Measurements from ENCODE around the gene CALN1. TPM values are rescaled to one million over a fixed set of nuclear protein-coding genes. Genes with fewer than 3 reads are reported as not detected.
"Not testable (repeated sequence)": the region's sequence is repeated elsewhere in the genome, so short reads cannot be mapped to it uniquely, and the experiment has no call there.

The CALN1 gene
- total and polyA plus RNA-seq, 2 experiments from 2014 or later, result 0.23 to 0.28 TPM

DNA sequence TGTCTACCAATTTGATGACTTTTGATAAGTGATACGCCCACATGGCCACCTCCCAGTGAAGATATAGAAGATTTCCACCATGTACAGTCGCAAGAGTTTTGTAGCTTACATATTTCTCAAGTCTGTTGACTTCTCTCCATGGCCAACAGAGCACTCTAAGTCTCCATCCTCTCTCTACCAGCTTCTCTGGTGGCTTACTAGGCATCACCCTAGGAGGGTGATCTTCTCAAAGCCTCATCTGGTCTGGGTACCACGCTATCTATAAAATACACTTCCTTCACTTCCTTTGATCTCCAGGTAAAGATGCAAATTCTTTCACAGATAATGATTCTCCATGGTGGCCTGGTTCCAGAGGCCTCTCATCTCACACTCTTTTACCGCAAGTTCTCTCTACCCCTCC lies 49.9 kb downstream of the CALN1 start:
- 87% methylated on average over 4 of the region's 4 CpGs for WGBS (ENCODE audit: low lambda C conversion rate, missing lambda C conversion rate)
- H3K4me2 ChIP-seq, result no peak overlapping the region
- H2AFZ ChIP-seq, result no peak overlapping the region
- no peaks in the 10 kb centered on the region for H3K9me2 ChIP-seq (replicated peaks; ENCODE audit: insufficient read depth)
- no peaks in the 10 kb centered on the region for H3K27me3 ChIP-seq
- H3K27ac ChIP-seq, result no peak overlapping the region
- no peaks in the 10 kb centered on the region for H3K79me2 ChIP-seq
- no peaks in the 10 kb centered on the region for H3K36me3 ChIP-seq (replicated peaks; ENCODE audit: insufficient read depth, low read depth)
- no peaks in the 10 kb centered on the region for H3K9me3 ChIP-seq (ENCODE audit: low read depth)
- DNase-seq (ENCODE audit: low spot score), result no peak
- H3K4me3 ChIP-seq, result no peak overlapping the region
- TF ChIP-seq, protein P1, sequence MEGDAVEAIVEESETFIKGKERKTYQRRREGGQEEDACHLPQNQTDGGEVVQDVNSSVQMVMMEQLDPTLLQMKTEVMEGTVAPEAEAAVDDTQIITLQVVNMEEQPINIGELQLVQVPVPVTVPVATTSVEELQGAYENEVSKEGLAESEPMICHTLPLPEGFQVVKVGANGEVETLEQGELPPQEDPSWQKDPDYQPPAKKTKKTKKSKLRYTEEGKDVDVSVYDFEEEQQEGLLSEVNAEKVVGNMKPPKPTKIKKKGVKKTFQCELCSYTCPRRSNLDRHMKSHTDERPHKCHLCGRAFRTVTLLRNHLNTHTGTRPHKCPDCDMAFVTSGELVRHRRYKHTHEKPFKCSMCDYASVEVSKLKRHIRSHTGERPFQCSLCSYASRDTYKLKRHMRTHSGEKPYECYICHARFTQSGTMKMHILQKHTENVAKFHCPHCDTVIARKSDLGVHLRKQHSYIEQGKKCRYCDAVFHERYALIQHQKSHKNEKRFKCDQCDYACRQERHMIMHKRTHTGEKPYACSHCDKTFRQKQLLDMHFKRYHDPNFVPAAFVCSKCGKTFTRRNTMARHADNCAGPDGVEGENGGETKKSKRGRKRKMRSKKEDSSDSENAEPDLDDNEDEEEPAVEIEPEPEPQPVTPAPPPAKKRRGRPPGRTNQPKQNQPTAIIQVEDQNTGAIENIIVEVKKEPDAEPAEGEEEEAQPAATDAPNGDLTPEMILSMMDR (IDR thresholded peaks at IDR 0.05; ENCODE audit: poor library complexity), result no peak
- TF ChIP-seq EZH2 (IDR thresholded peaks at IDR 0.05; ENCODE audit: borderline replicate concordance), result no peak
- H4K20me1 ChIP-seq (ENCODE audit: insufficient read depth, poor library complexity, severe bottlenecking), result no peaks in the 10 kb centered on the region
- H3K4me1 ChIP-seq (ENCODE audit: insufficient read depth), result no peaks in the 10 kb centered on the region

DNA sequence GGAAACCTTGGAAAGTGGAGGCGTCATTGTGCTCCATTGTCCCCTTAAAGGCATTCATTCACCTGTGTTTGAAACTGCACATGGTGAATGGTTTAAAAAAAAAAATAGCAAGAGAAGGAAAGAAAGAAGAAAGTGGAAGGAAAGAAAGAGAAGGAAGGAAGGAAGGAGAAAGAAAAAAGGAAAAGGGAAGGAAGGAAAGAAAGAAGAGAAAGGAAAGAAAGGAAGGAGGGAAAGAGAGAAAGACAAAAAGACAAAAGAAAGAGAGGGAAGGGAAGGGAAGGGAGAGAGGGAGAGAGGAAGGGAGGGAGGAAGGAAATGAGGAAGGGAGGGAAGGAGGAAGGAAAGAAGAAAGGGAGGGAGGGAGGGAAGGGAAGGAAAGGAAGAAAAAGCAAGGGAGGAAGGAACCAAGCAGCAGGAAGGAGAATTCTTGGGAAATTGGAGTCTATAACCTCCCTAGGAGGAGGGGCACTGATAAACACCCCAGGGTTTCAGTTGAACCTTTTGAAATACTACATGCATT lies 66.9 kb downstream of the CALN1 start:
- Histone ChIP-seq H3K4me1 (ENCODE audit: insufficient read depth) (no peaks in the 10 kb centered on the region), H3K9me2 (replicated peaks; ENCODE audit: insufficient read depth) (no peaks in the 10 kb centered on the region), H3K36me3 (replicated peaks; ENCODE audit: insufficient read depth, low read depth) (no peaks in the 10 kb centered on the region), H2AFZ (no peak overlapping the region), H3K4me2 (no peak overlapping the region), H3K27me3 (peaks cover 5% of the 10 kb centered on the region), H3K27ac (no peak overlapping the region), H3K4me3 (no peak overlapping the region), H3K79me2 (no peaks in the 10 kb centered on the region), H4K20me1 (ENCODE audit: insufficient read depth, poor library complexity, severe bottlenecking) (no peaks in the 10 kb centered on the region), H3K9me3 (ENCODE audit: low read depth) (no peaks in the 10 kb centered on the region)
- no peak for DNase-seq (ENCODE audit: low spot score)
- no peak for TF ChIP-seq EZH2 (IDR thresholded peaks at IDR 0.05; ENCODE audit: borderline replicate concordance)
- TF ChIP-seq, protein P1 (IDR thresholded peaks at IDR 0.05; ENCODE audit: poor library complexity), result no peak
- TF ChIP-seq EZH2phosphoT487 (IDR thresholded peaks at IDR 0.05; ENCODE audit: low read depth, severe bottlenecking, unreplicated experiment), result no peak
- WGBS (ENCODE audit: low lambda C conversion rate, missing lambda C conversion rate), result 81% methylated on average over 1 of the region's 1 CpG

DNA sequence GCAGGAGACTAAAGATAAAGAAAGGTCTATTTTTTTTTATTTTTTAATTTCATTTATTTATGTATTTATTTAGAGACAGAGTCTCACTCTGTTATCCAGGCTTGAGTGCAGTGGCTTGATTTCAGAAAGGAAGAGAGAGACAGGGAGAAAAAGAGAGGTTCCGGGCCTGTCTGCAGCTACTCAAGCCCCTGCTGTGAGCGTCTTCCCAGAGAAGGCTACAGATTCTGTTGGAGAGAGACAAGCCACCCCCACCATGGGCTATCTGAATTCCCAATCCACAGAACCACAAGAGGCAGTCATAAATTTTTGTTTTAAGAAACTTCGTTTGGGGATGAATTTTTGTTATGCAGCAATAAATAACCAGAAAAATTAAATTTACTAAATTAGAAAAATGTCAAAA lies 68.1 kb downstream of the CALN1 start:
- no peaks in the 10 kb centered on the region for H4K20me1 ChIP-seq (ENCODE audit: insufficient read depth, poor library complexity, severe bottlenecking)
- H3K4me1 ChIP-seq (ENCODE audit: insufficient read depth), result no peaks in the 10 kb centered on the region
- no peaks in the 10 kb centered on the region for H3K79me2 ChIP-seq
- no peaks in the 10 kb centered on the region for H3K36me3 ChIP-seq (replicated peaks; ENCODE audit: insufficient read depth, low read depth)
- peaks cover 12% of the 10 kb centered on the region for H3K27me3 ChIP-seq
- 55% methylated on average over 3 of the region's 3 CpGs for WGBS (ENCODE audit: low lambda C conversion rate, missing lambda C conversion rate)
- H3K4me2 ChIP-seq, result no peak overlapping the region
- H3K27ac ChIP-seq, result no peak overlapping the region
- no peak for TF ChIP-seq EZH2phosphoT487 (IDR thresholded peaks at IDR 0.05; ENCODE audit: low read depth, severe bottlenecking, unreplicated experiment)
- TF ChIP-seq, protein P1 (IDR thresholded peaks at IDR 0.05; ENCODE audit: poor library complexity), result no peak
- DNase-seq (ENCODE audit: low spot score), result no peak
- H3K9me2 ChIP-seq (replicated peaks; ENCODE audit: insufficient read depth), result no peaks in the 10 kb centered on the region
- no peaks in the 10 kb centered on the region for H3K9me3 ChIP-seq (ENCODE audit: low read depth)
- no peak overlapping the region for H2AFZ ChIP-seq
- H3K4me3 ChIP-seq, result no peak overlapping the region

DNA sequence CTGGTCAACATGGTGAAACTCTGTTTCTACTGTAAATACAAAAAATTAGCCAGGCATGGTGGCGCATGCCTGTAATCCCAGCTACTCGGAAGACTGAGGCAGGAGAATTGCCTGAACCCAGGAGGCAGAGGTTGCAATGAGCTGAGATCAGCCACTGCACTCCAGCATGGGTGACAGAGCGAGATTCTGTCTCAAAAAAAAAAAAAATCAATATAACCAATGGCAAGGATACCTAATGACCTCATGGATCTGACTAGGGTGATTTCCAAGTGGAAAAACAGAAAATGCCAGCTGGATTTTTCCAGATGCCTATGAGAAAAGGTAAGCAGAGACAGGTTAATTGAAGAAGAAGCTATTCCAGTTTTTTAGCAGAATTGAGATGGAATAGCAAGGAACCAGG lies 68.8 kb downstream of the CALN1 start:
- H3K27ac ChIP-seq; DNase-seq (ENCODE audit: low spot score); H2AFZ ChIP-seq; H3K9me2 ChIP-seq (replicated peaks; ENCODE audit: insufficient read depth); H3K9me3 ChIP-seq (ENCODE audit: low read depth); H3K4me2 ChIP-seq; H3K36me3 ChIP-seq (replicated peaks; ENCODE audit: insufficient read depth, low read depth); H3K79me2 ChIP-seq; H3K4me3 ChIP-seq; H4K20me1 ChIP-seq (ENCODE audit: insufficient read depth, poor library complexity, severe bottlenecking); H3K4me1 ChIP-seq (ENCODE audit: insufficient read depth): not testable (repeated sequence)
- H3K27me3 ChIP-seq, result peaks cover 18% of the 10 kb centered on the region
- WGBS (ENCODE audit: low lambda C conversion rate, missing lambda C conversion rate), result 95% methylated on average over 3 of the region's 3 CpGs
